ENCODE results near the gene WDR70.

DNA sequence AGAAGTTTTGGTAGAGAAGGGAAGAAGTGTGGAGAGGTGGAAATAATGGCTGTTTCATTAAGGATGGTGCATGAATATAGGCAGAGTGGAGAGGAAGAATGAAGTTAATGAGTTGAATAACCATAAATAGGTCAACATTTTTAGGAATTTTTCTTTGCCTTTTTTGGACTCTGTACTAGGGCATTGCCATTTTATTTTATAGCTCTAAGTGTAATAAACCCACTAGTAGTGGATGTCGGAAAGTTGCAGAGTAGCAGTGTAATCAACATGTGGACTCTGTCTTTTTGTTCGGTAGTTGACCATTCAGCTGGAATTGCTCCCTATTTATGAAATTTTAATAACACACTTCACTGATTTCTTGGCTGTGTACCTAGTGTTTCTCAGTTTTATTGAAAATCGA lies 199.1 kb downstream of the WDR70 start:
- no peak for TF ChIP-seq FOXM1 (IDR thresholded peaks at IDR 0.05; ENCODE audit: borderline replicate concordance)
- TF ChIP-seq SP1 (IDR thresholded peaks at IDR 0.05) = no peak
- no peak for TF ChIP-seq FOXA1 (IDR thresholded peaks at IDR 0.05)
- no peak for TF ChIP-seq NFRKB (IDR thresholded peaks at IDR 0.05)
- TF ChIP-seq L3MBTL2 (conservative IDR thresholded peaks at IDR 0.05) = no peak
- no peak for TF ChIP-seq BHLHE40 (IDR thresholded peaks at IDR 0.05; ENCODE audit: borderline replicate concordance)
- no peak for TF ChIP-seq LEF1 (IDR thresholded peaks at IDR 0.05; ENCODE audit: borderline replicate concordance)
- no peak for TF ChIP-seq ELF4 (IDR thresholded peaks at IDR 0.05)
- TF ChIP-seq, protein P1, sequence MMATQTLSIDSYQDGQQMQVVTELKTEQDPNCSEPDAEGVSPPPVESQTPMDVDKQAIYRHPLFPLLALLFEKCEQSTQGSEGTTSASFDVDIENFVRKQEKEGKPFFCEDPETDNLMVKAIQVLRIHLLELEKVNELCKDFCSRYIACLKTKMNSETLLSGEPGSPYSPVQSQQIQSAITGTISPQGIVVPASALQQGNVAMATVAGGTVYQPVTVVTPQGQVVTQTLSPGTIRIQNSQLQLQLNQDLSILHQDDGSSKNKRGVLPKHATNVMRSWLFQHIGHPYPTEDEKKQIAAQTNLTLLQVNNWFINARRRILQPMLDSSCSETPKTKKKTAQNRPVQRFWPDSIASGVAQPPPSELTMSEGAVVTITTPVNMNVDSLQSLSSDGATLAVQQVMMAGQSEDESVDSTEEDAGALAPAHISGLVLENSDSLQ (IDR thresholded peaks at IDR 0.05) = no peak

Data from HEK293T (cell line).